KMS-11 (cell line): ENCODE data around the gene PI4K2B.
A peak's percentile ranks its signal among the peaks of the same experiment; 100 is the strongest.
"Not testable (repeated sequence)": the region's sequence is repeated elsewhere in the genome, so short reads cannot be mapped to it uniquely, and the experiment has no call there.

Experiments
- H2AFZ ChIP-seq: fragments of 200-600 bp; sonication (generic); 2 replicates; pipeline ENCODE4 v1.6.1; 2016; ENCODE audit warnings: antibody characterized with exemption, mixed run types, low read depth
- H3K27ac ChIP-seq: fragments of 200-600 bp; sonication (generic); 2 replicates; pipeline ENCODE4 v1.6.1; 2016; ENCODE audit warnings: mild to moderate bottlenecking, mixed run types
- H3K27me3 ChIP-seq: fragments of 200-600 bp; sonication (generic); 2 replicates; pipeline ENCODE4 v1.6.1; 2017; ENCODE audit warnings: mild to moderate bottlenecking, low read depth, mixed run types, moderate library complexity; ENCODE audit not compliant: insufficient read depth
- H3K36me3 ChIP-seq: fragments of 200-600 bp; sonication (generic); 2 replicates; pipeline ENCODE4 v1.6.1; 2017; ENCODE audit warnings: mild to moderate bottlenecking, mixed run types; ENCODE audit not compliant: insufficient read depth
- H3K4me1 ChIP-seq: fragments of 200-600 bp; sonication (generic); 2 replicates; pipeline ENCODE4 v1.6.1; 2016; ENCODE audit warnings: mild to moderate bottlenecking, low read depth, mixed run types; ENCODE audit not compliant: poor library complexity, severe bottlenecking
- H3K4me2 ChIP-seq: fragments of 200-600 bp; sonication (generic); 2 replicates; pipeline ENCODE4 v1.7.0; 2016; ENCODE audit warnings: mild to moderate bottlenecking, mixed run types
- H3K4me3 ChIP-seq: fragments of 200-600 bp; sonication (generic); IDR thresholded peaks from 2 replicates; pipeline ENCODE4 v1.6.1; 2017; ENCODE audit warnings: low read depth, low read length, mixed read lengths; ENCODE audit not compliant: insufficient read depth
- H3K79me2 ChIP-seq: fragments of 200-600 bp; sonication (generic); 2 replicates; pipeline ENCODE4 v1.6.1; 2016; ENCODE audit warnings: low read depth, mixed run types; ENCODE audit not compliant: insufficient read depth
- H3K9ac ChIP-seq: fragments of 200-600 bp; sonication (generic); 2 replicates; pipeline ENCODE4 v1.6.1; 2016; ENCODE audit warnings: mild to moderate bottlenecking, mixed run types
- H4K20me1 ChIP-seq: fragments of 200-600 bp; sonication (generic); 2 replicates; pipeline ENCODE4 v1.6.1; 2016; ENCODE audit warnings: mild to moderate bottlenecking, mixed run types; ENCODE audit not compliant: insufficient read depth
- TF ChIP-seq, protein P1 (sequence below): fragments of 200-600 bp; sonication (generic); conservative IDR thresholded peaks from 2 replicates; pipeline ENCODE4 v1.6.1; 2017; ENCODE audit warnings: low read depth, mild to moderate bottlenecking, antibody characterized with exemption, low read length, moderate library complexity, mixed read lengths

PI4K2B gene

DNA sequence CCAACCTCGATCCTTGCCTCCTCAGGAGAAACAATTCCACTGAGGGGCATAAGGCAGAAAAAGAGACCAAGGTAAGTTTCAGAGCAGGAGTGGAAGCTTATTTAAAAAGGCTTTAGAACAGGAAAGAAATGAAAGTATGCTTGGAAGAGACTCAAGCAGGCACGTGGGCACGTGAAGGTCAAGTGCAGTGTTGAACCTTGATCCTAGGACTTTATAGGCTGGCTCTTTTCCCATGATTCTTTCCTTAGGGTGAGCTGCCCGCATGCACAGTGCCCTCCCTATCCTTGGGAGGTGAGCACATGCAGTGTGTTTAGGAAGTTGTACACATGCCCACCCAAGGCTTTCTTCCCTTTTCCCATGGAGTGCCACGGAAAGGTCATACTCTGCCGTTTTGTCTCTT is 4.0 kb upstream of the PI4K2B start:
- H3K79me2 ChIP-seq: no peaks in the 10 kb centered on the region
- no peaks in the 10 kb centered on the region for H3K36me3 ChIP-seq
- H3K27ac ChIP-seq: no peak overlapping the region
- H2AFZ ChIP-seq: no peak overlapping the region
- H4K20me1 ChIP-seq: no peaks in the 10 kb centered on the region
- peaks cover 7% of the 10 kb centered on the region for H3K4me1 ChIP-seq
- no peaks in the 10 kb centered on the region for H3K27me3 ChIP-seq
- TF ChIP-seq, protein P1, sequence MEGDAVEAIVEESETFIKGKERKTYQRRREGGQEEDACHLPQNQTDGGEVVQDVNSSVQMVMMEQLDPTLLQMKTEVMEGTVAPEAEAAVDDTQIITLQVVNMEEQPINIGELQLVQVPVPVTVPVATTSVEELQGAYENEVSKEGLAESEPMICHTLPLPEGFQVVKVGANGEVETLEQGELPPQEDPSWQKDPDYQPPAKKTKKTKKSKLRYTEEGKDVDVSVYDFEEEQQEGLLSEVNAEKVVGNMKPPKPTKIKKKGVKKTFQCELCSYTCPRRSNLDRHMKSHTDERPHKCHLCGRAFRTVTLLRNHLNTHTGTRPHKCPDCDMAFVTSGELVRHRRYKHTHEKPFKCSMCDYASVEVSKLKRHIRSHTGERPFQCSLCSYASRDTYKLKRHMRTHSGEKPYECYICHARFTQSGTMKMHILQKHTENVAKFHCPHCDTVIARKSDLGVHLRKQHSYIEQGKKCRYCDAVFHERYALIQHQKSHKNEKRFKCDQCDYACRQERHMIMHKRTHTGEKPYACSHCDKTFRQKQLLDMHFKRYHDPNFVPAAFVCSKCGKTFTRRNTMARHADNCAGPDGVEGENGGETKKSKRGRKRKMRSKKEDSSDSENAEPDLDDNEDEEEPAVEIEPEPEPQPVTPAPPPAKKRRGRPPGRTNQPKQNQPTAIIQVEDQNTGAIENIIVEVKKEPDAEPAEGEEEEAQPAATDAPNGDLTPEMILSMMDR: no peak
- H3K4me3 ChIP-seq: no peak overlapping the region
- H3K9ac ChIP-seq: no peak overlapping the region
- no peak overlapping the region for H3K4me2 ChIP-seq

DNA sequence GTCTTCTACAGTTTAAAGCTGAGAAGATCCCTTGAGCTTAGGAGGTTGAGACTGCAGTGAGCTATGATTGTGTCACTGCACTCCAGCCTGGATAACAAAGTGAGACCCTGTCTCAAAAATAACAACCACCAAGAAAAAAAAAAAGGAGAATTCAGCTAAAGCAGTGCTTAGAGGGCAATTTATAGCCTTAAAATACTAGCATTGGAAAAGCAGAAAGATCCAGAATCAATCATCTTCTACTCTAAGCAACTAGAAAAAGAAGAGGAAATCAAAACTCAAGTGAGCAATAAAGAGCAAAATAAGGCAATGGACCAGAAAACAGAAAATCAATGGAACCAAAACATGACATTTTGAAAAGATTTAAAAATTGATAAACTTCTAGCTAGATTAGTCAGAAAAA is 639 bp upstream of the PI4K2B start:
- Histone ChIP-seq H3K4me3 (no peak overlapping the region), H3K36me3 (no peaks in the 10 kb centered on the region), H3K27me3 (no peaks in the 10 kb centered on the region), H3K4me2 (peak overlapping the region; percentile 46), H4K20me1 (no peaks in the 10 kb centered on the region), H3K27ac (peak overlapping the region; percentile 36), H3K9ac (peak overlapping the region; percentile 73; the same call in 1 of the 2 replicates), H3K4me1 (peaks cover 23% of the 10 kb centered on the region), H3K79me2 (peaks cover 26% of the 10 kb centered on the region; the same call in 1 of the 2 replicates), H2AFZ (peak overlapping the region; percentile 83)
- TF ChIP-seq, protein P1: no peak

DNA sequence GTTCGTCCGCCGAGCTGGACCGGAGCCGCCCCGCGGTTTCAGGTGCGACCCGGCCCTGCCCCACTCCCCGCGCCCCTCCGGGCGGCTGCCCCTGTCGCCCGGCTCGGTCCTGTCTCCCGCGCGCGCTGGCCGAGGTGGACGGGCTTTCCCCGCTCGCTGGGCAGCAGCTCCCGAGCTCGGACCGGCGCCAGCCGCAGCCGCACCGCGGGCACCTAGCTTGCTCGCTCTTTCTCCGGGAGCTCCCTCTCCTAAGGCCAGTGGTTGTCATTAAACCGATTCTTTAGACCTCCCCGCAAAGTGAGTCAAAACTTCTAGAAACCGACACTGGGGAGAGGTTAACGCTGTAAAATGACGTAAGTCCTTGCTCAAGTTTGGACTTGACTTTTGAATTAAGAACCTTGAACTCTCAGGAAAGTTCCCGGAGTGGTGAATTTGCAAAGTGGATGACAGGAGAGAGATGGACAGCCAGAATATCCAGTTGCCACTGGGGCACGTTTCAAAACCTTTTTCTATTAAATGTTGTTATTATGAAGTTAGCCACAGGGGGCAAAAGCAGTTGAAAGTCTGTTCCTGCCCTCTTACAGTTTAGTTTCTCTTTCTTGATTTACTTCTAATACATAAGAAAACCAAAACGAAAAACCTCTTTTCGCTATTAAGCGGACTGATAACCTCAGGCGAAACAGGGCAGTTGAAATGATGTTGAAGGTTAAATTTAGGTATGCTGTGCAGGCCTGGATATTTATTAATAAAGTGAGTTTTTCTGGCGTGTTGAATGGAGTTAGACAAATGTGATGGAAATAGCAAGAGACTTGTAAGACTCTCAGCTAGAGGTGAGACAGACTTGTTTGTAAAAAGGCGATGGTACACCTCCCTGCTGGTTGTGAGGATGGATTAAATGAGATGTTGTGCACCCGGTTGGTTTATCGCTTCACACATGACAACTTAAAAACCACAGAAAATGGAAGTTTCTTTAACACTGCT is 847 bp downstream of the PI4K2B start:
- peak overlapping the region; percentile 54 for H2AFZ ChIP-seq

DNA sequence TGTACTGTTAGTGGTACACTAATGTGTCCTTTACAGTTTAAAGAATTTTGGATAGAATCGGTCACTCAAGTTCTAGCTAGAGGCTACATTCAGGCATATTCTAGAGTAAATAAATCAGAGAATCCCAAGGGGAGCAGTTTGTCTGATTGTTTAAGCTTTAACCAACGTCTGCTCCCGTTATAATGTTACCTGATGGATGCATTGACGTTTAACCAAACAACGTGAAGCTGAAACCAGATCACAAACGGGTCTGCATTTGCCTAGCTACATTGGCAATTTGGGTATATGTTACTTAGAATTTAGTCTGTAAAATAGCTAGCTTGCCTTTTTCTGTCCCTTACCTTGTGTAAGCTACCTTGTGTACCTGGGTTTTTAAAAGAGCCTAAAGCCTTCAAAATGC is 1.6 kb downstream of the PI4K2B start:
- TF ChIP-seq, protein P1: no peak
- H4K20me1 ChIP-seq: no peaks in the 10 kb centered on the region
- H3K27me3 ChIP-seq: no peaks in the 10 kb centered on the region
- H2AFZ ChIP-seq: no peak overlapping the region
- H3K36me3 ChIP-seq: no peaks in the 10 kb centered on the region
- peak overlapping the region; percentile 62 for H3K4me2 ChIP-seq
- H3K27ac ChIP-seq: peak overlapping the region; percentile 70; the same call in 1 of the 2 replicates
- no peak overlapping the region for H3K4me3 ChIP-seq
- H3K79me2 ChIP-seq: peaks cover 26% of the 10 kb centered on the region; the same call in 1 of the 2 replicates
- peak overlapping the region; percentile 73; the same call in 1 of the 2 replicates for H3K9ac ChIP-seq
- H3K4me1 ChIP-seq: peaks cover 32% of the 10 kb centered on the region

More for the DNA sequence above, 847 bp downstream of the PI4K2B start:
- Histone ChIP-seq H3K4me2 (peak overlapping the region; percentile 62), H3K4me3 (no peak overlapping the region), H3K27me3 (no peaks in the 10 kb centered on the region), H3K36me3 (no peaks in the 10 kb centered on the region), H3K79me2 (peaks cover 26% of the 10 kb centered on the region; the same call in 1 of the 2 replicates), H3K9ac (peak overlapping the region; percentile 73), H3K27ac (peak overlapping the region; percentile 70), H4K20me1 (no peaks in the 10 kb centered on the region), H3K4me1 (peaks cover 25% of the 10 kb centered on the region)
- TF ChIP-seq, protein P1: peak; percentile 44; the same call in 1 of the 2 replicates

DNA sequence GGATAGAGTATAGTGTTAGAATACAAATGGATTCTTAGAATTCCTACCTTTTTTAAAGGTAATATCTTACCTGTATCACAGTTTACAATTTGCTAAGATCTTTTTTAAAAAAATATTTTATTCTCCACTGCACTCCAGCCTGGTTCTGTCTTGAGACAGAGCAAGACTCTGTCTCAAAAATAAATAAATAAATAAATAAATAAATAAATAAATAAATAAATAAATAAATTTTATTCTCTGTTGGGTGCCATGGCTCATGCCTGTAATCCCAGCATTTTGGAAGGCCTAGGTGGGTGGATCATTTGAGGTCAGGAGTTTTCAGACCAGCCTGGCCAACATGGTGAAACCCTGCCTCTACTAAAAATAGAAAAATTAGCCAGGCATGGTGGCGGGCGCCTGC is 2.2 kb downstream of the PI4K2B start:
- Histone ChIP-seq H3K4me2 (peak overlapping the region; percentile 62), H3K79me2 (peaks cover 26% of the 10 kb centered on the region; the same call in 1 of the 2 replicates), H3K4me1 (peaks cover 39% of the 10 kb centered on the region)
- H3K27me3 ChIP-seq, H3K9ac ChIP-seq, H3K4me3 ChIP-seq, H4K20me1 ChIP-seq, H2AFZ ChIP-seq, H3K27ac ChIP-seq, H3K36me3 ChIP-seq: not testable (repeated sequence)
